Stomach (tissue), 4 donors: ENCODE data around the gene SUN1.

Source experiments
- EP300 ChIP-seq: sonication (generic); formaldehyde crosslinking; IDR thresholded peaks from one replicate; pipeline ENCODE4 v1.6.1; 2017; ENCODE audit warnings: antibody characterized with exemption
- POLR2A ChIP-seq, 4 donors: fragments of 450-650 bp; IDR thresholded peaks; one replicate each; pipeline ENCODE4 v1.6.1; 2016; ENCODE audit warnings: antibody characterized with exemption in 4 of 4, control low read depth in 2 of 4, mild to moderate bottlenecking in 1 of 4, moderate library complexity in 1 of 4
- POLR2AphosphoS5 ChIP-seq, 3 donors: sonication (generic); formaldehyde crosslinking; IDR thresholded peaks; one replicate each; pipeline ENCODE4 v1.6.1; 2016; ENCODE audit warnings: antibody characterized with exemption in 3 of 3
- TF ChIP-seq, protein P1 (sequence below), 7 experiments: fragments of 450-650 bp in 4 of 7; fragments of 200-600 bp in 3 of 7; sonication (generic) in 3 of 7; IDR thresholded peaks; one replicate each; pipeline ENCODE4 v1.5.1; 2016 to 2019; ENCODE audit warnings: antibody characterized with exemption in 7 of 7, control low read depth in 2 of 7, mild to moderate bottlenecking in 1 of 7

DNA sequence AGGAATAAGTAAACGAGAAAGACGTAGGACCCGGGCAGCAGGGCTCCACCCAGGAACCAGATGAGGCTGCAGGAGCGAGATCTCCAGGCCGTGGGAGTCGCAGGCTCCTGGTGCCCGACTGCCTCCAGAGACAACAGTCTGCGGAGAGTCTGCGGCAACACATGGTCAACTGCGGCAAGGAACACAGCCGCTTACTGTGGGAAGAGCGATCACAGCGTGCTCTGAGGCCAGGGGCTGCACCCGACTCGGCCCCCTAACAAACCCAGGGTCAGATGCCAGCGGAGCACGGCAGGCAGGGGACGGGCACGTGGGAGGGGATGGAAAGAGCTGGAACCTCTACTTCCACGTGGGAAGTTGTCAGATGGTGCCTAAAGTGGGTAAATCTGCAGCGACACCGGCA, 70.7 kb downstream of the SUN1 start:
- TF ChIP-seq, protein P1, sequence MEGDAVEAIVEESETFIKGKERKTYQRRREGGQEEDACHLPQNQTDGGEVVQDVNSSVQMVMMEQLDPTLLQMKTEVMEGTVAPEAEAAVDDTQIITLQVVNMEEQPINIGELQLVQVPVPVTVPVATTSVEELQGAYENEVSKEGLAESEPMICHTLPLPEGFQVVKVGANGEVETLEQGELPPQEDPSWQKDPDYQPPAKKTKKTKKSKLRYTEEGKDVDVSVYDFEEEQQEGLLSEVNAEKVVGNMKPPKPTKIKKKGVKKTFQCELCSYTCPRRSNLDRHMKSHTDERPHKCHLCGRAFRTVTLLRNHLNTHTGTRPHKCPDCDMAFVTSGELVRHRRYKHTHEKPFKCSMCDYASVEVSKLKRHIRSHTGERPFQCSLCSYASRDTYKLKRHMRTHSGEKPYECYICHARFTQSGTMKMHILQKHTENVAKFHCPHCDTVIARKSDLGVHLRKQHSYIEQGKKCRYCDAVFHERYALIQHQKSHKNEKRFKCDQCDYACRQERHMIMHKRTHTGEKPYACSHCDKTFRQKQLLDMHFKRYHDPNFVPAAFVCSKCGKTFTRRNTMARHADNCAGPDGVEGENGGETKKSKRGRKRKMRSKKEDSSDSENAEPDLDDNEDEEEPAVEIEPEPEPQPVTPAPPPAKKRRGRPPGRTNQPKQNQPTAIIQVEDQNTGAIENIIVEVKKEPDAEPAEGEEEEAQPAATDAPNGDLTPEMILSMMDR (IDR thresholded peaks at IDR 0.05), result no peak
- TF ChIP-seq POLR2A (IDR thresholded peaks at IDR 0.05), result no peak
- no peak for TF ChIP-seq POLR2AphosphoS5 (IDR thresholded peaks at IDR 0.05)
- no peak for TF ChIP-seq EP300
